GM19239 (cell line): ENCODE measurements around the gene FUT7.
"Not testable (repeated sequence)": the region's sequence is repeated elsewhere in the genome, so short reads cannot be mapped to it uniquely, and the experiment has no call there.

Source experiments
- DNase-seq: peaks from one replicate; pipeline ENCODE4 v3.0.0; 2011; ENCODE audit warnings: low spot score; ENCODE audit not compliant: insufficient read length
- FAIRE-seq: peaks from 2 replicates; lab custom pipeline; 2011; peaks lifted over from hg19 to GRCh38; lab: Jason Lieb, UNC

The FUT7 gene

GRCh38 chr9:137035507-137035834 is 3.6 kb upstream of the FUT7 start:
- no peak for FAIRE-seq
- no peak for DNase-seq

- FAIRE-seq = peak; percentile 95
- DNase-seq = peak; percentile 99
Observed at GRCh38 chr9:137034709-137035506, 3.0 kb upstream of the FUT7 start.

GRCh38 chr9:137034039-137034708 is 2.3 kb upstream of the FUT7 start:
- DNase-seq = no peak

GRCh38 chr9:137033481-137033880 is 1.6 kb upstream of the FUT7 start:
- FAIRE-seq, DNase-seq: not testable (repeated sequence)

More at GRCh38 chr9:137034039-137034708, 2.3 kb upstream of the FUT7 start:
- FAIRE-seq = no peak

GRCh38 chr9:137032858-137033257 is 970 bp upstream of the FUT7 start:
- DNase-seq = no peak
- no peak for FAIRE-seq

- DNase-seq = no peak
- FAIRE-seq = peak; percentile 60
Observed at GRCh38 chr9:137030538-137031527, 1.1 kb downstream of the FUT7 start.

- FAIRE-seq = no peak
- DNase-seq = no peak
Observed at GRCh38 chr9:137030006-137030405, 1.9 kb downstream of the FUT7 start.

- peak; percentile 91 for FAIRE-seq
- DNase-seq = peak; percentile 91
Observed at GRCh38 chr9:137029058-137029936, 2.6 kb downstream of the FUT7 start.

GRCh38 chr9:137028263-137029057 is 3.4 kb downstream of the FUT7 start:
- DNase-seq (peak; percentile 82), FAIRE-seq (no peak)

- no peak for FAIRE-seq
- no peak for DNase-seq
Observed at GRCh38 chr9:137027369-137028262, 4.3 kb downstream of the FUT7 start, which contains the start of gene ABCA2. Gene ABCA2, minus strand, starts transcription at chr9:137028237. Its CDS starts 97 bp downstream, at chr9:137028140.

GRCh38 chr9:137026828-137027227 is 5.1 kb downstream of the FUT7 start:
- FAIRE-seq = no peak
- DNase-seq = no peak

- FAIRE-seq = no peak
- DNase-seq = no peak
Observed at GRCh38 chr9:137026384-137026783, 5.5 kb downstream of the FUT7 start.

GRCh38 chr9:137025517-137025966 is 6.3 kb downstream of the FUT7 start:
- FAIRE-seq (no peak), DNase-seq (no peak)

- DNase-seq = no peak
- no peak for FAIRE-seq
Observed at GRCh38 chr9:137023583-137023991, 8.3 kb downstream of the FUT7 start.

- DNase-seq = no peak
- FAIRE-seq = no peak
Observed at GRCh38 chr9:137023157-137023556, 8.7 kb downstream of the FUT7 start.

- FAIRE-seq = no peak
Observed at GRCh38 chr9:137022662-137023008, 9.3 kb downstream of the FUT7 start.

GRCh38 chr9:137021979-137022661 is 9.8 kb downstream of the FUT7 start:
- FAIRE-seq (peak; percentile 77), DNase-seq (no peak)

More at GRCh38 chr9:137022662-137023008, 9.3 kb downstream of the FUT7 start:
- DNase-seq = no peak
